Hepatocyte (in vitro differentiated cells): ENCODE measurements around the gene MPDZ. TPM values are rescaled to one million over a fixed set of nuclear protein-coding genes. Genes with fewer than 3 reads are reported as not detected.

ENCODE experiments used
- DNase-seq: peaks from one replicate; pipeline ENCODE4 v3.0.0-alpha.2; 2016; ENCODE audit warnings: low spot score
- H2AFZ ChIP-seq: fragments of 200-600 bp; sonication (generic); 2 replicates; pipeline ENCODE4 v1.6.0; 2016; ENCODE audit warnings: antibody characterized with exemption, mild to moderate bottlenecking
- H3K27ac ChIP-seq: fragments of 200-600 bp; sonication (generic); 2 replicates; pipeline ENCODE4 v1.5.1; 2016; ENCODE audit warnings: mild to moderate bottlenecking
- H3K27me3 ChIP-seq: fragments of 200-600 bp; sonication (generic); 2 replicates; pipeline ENCODE4 v1.6.1; 2016
- H3K36me3 ChIP-seq: fragments of 200-600 bp; sonication (generic); replicated peaks from 2 replicates; pipeline ENCODE4 v1.5.1; 2016; ENCODE audit warnings: low read depth; ENCODE audit not compliant: insufficient read depth
- H3K4me1 ChIP-seq: fragments of 200-600 bp; sonication (generic); 2 replicates; pipeline ENCODE4 v1.5.1; 2016; ENCODE audit warnings: mild to moderate bottlenecking, moderate library complexity; ENCODE audit not compliant: insufficient read depth
- H3K4me2 ChIP-seq: fragments of 200-600 bp; sonication (generic); 2 replicates; pipeline ENCODE4 v1.6.0; 2016
- H3K4me3 ChIP-seq: fragments of 200-600 bp; sonication (generic); 2 replicates; pipeline ENCODE4 v1.5.1; 2016; ENCODE audit warnings: mild to moderate bottlenecking
- H3K79me2 ChIP-seq: fragments of 200-600 bp; sonication (generic); 2 replicates; pipeline ENCODE4 v1.6.0; 2017; ENCODE audit warnings: mild to moderate bottlenecking
- H3K9me2 ChIP-seq: fragments of 200-600 bp; sonication (generic); replicated peaks from 2 replicates; pipeline ENCODE4 v1.6.0; 2017; ENCODE audit warnings: mild to moderate bottlenecking; ENCODE audit not compliant: insufficient read depth
- H3K9me3 ChIP-seq: fragments of 200-600 bp; sonication (generic); 2 replicates; pipeline ENCODE4 v1.5.1; 2016; ENCODE audit warnings: low read depth, mild to moderate bottlenecking
- H4K20me1 ChIP-seq: fragments of 200-600 bp; sonication (generic); 2 replicates; pipeline ENCODE4 v1.6.0; 2016; ENCODE audit warnings: mild to moderate bottlenecking; ENCODE audit not compliant: insufficient read depth, poor library complexity, severe bottlenecking
- CTCF ChIP-seq: fragments of 200-600 bp; sonication (generic); IDR thresholded peaks from 2 replicates; pipeline ENCODE4 v1.5.1; 2016; ENCODE audit warnings: antibody characterized with exemption, mild to moderate bottlenecking; ENCODE audit not compliant: poor library complexity
- EZH2 ChIP-seq: fragments of 200-600 bp; sonication (generic); IDR thresholded peaks from 2 replicates; pipeline ENCODE4 v1.6.1; 2016; ENCODE audit warnings: antibody characterized with exemption, mild to moderate bottlenecking, borderline replicate concordance
- EZH2phosphoT487 ChIP-seq: fragments of 200-600 bp; sonication (generic); IDR thresholded peaks from one replicate; pipeline ENCODE4 v1.6.1; 2018; ENCODE audit warnings: antibody characterized with exemption, mild to moderate bottlenecking, low read depth, moderate library complexity; ENCODE audit not compliant: unreplicated experiment, severe bottlenecking
- WGBS: methylation state at CpG from one replicate; pipeline ENCODE4 v1.1.6; 2016; ENCODE audit warnings: low lambda C conversion rate; ENCODE audit errors: missing lambda C conversion rate; 5-methylcytosine and 5-hydroxymethylcytosine counted together
- polyA plus RNA-seq: library from polyadenylated mRNA; unstranded; fragments of >200 nt; fragmentation: Nextera tagmentation; extraction: Ambion mirVana; gene quantifications from 2 replicates; pipeline ENCODE4 v1.2.1, GENCODE V29; 2016
- total RNA-seq: library from RNA; depleted of rRNA; stranded (reverse); fragments of >200 nt; gene quantifications from 2 replicates; pipeline ENCODE4 v1.2.3, GENCODE V29; 2014

Gene MPDZ
- total and polyA plus RNA-seq, 2 experiments from 2014 or later = 16.7 to 45.5 TPM

GRCh38 chr9:13174906-13175639 lies 104.4 kb downstream of the MPDZ start:
- Histone ChIP-seq H4K20me1 (no peaks in the 10 kb centered on the region), H3K27ac (peak overlapping the region; percentile 60), H3K4me2 (peak overlapping the region; percentile 6), H3K79me2 (no peaks in the 10 kb centered on the region), H3K4me3 (no peak overlapping the region), H2AFZ (no peak overlapping the region), H3K9me3 (no peaks in the 10 kb centered on the region), H3K27me3 (no peaks in the 10 kb centered on the region), H3K4me1 (no peaks in the 10 kb centered on the region), H3K36me3 (no peaks in the 10 kb centered on the region), H3K9me2 (no peaks in the 10 kb centered on the region)
- no peak for DNase-seq
- TF ChIP-seq CTCF (no peak), EZH2 (no peak), EZH2phosphoT487 (no peak)
- WGBS = 81% methylated on average over 2 of the region's 2 CpGs

- no peak for TF ChIP-seq CTCF
- TF ChIP-seq EZH2phosphoT487 = no peak
- TF ChIP-seq EZH2 = no peak
- Histone ChIP-seq H3K36me3 (no peaks in the 10 kb centered on the region), H3K79me2 (no peaks in the 10 kb centered on the region), H3K4me2 (no peak overlapping the region), H3K4me1 (no peaks in the 10 kb centered on the region), H3K9me2 (no peaks in the 10 kb centered on the region), H3K4me3 (no peak overlapping the region), H3K27ac (no peak overlapping the region), H2AFZ (no peak overlapping the region), H4K20me1 (no peaks in the 10 kb centered on the region), H3K27me3 (no peaks in the 10 kb centered on the region), H3K9me3 (no peaks in the 10 kb centered on the region)
- DNase-seq = no peak
- WGBS = 100% methylated on average over 4 of the region's 4 CpGs
These were observed 105.9 kb downstream of the MPDZ start for GRCh38 chr9:13173553-13173952.

- no peaks in the 10 kb centered on the region for H3K4me1 ChIP-seq
- no peak overlapping the region for H3K27ac ChIP-seq
- no peaks in the 10 kb centered on the region for H3K9me2 ChIP-seq
- H3K36me3 ChIP-seq = no peaks in the 10 kb centered on the region
- H3K4me3 ChIP-seq = no peak overlapping the region
- H3K79me2 ChIP-seq = no peaks in the 10 kb centered on the region
- no peak overlapping the region for H2AFZ ChIP-seq
- TF ChIP-seq EZH2phosphoT487 (no peak), CTCF (no peak), EZH2 (no peak)
- no peaks in the 10 kb centered on the region for H3K9me3 ChIP-seq
- no peak for DNase-seq
- WGBS = 55% methylated on average over 2 of the region's 2 CpGs
- H3K27me3 ChIP-seq = no peaks in the 10 kb centered on the region
- no peak overlapping the region for H3K4me2 ChIP-seq
- no peaks in the 10 kb centered on the region for H4K20me1 ChIP-seq
These were observed 108.2 kb downstream of the MPDZ start for GRCh38 chr9:13171261-13171660.

GRCh38 chr9:13166996-13167395 lies 112.5 kb downstream of the MPDZ start:
- Histone ChIP-seq H3K9me2 (no peaks in the 10 kb centered on the region), H2AFZ (no peak overlapping the region), H3K27ac (peak overlapping the region; percentile 16), H3K4me2 (no peak overlapping the region), H3K9me3 (no peaks in the 10 kb centered on the region), H3K4me3 (no peak overlapping the region), H4K20me1 (no peaks in the 10 kb centered on the region), H3K79me2 (no peaks in the 10 kb centered on the region), H3K27me3 (no peaks in the 10 kb centered on the region), H3K36me3 (no peaks in the 10 kb centered on the region), H3K4me1 (no peaks in the 10 kb centered on the region)
- DNase-seq = no peak
- TF ChIP-seq EZH2phosphoT487 (no peak), EZH2 (no peak), CTCF (no peak)
- WGBS = 77% methylated on average over 2 of the region's 2 CpGs
